GM12878 (cell line): ENCODE measurements around the gene PRDM1. TPM values are rescaled to one million over a fixed set of nuclear protein-coding genes. Genes with fewer than 3 reads are reported as not detected.

Experiments
- ATAC-seq: fragments of 200-7000 bp; cut with Tn5 transposase; 3 replicates; pipeline ENCODE4 v1.9.1; 2020; ENCODE audit warnings: mild to moderate bottlenecking, moderate library complexity
- BruUV-seq: library from RNA; stranded (reverse); fragments of 400-500 nt; replicated peaks from 2 replicates; lab custom pipeline; 2021; lab: Mats Ljungman, UMichigan
- CTCF ChIA-PET: fragments of 300-600 bp; sonication (Branson Sonifier 250); formaldehyde crosslinking; extraction: SDS; loops from one replicate; lab custom pipeline; 2021; ENCODE audit warnings: inconsistent platforms; lab: Yijun Ruan, JAX
- POLR2A ChIA-PET: fragments of 350-600 bp; formaldehyde crosslinking; extraction: SDS; loops from one replicate; lab custom pipeline; 2021; ENCODE audit warnings: inconsistent platforms; lab: Charles Lee
- RAD21 ChIA-PET: fragments of 300-600 bp; sonication (Branson Sonifier 250); formaldehyde crosslinking; loops from one replicate; lab custom pipeline; 2023; ENCODE audit warnings: antibody characterized with exemption; ENCODE audit not compliant: unreplicated experiment; lab: Charles Lee
- SMC1A ChIA-PET: fragments of 300-600 bp; sonication (Branson Sonifier 250); formaldehyde crosslinking; loops from one replicate; lab custom pipeline; 2023; ENCODE audit not compliant: unreplicated experiment, uncharacterized antibody; lab: Charles Lee
- DNase-seq: peaks from one replicate; pipeline ENCODE4 v3.0.0-alpha.2; 2011; ENCODE audit warnings: low read depth, low spot score
- FAIRE-seq: peaks from 3 replicates; lab custom pipeline; 2011; peaks lifted over from hg19 to GRCh38; lab: Jason Lieb, UNC
- H2AFZ ChIP-seq: 2 replicates; pipeline ENCODE4 v1.6.0; 2011; ENCODE audit warnings: low read depth, low read length, control low read depth; ENCODE audit not compliant: control insufficient read depth
- H3K27ac ChIP-seq: 2 replicates; pipeline ENCODE4 v1.5.1; 2011; ENCODE audit warnings: control low read depth; ENCODE audit not compliant: control insufficient read depth, insufficient read depth
- H3K27me3 ChIP-seq, 2 experiments: replicated peaks in 1 of 2; 2 replicates each; pipeline versions ENCODE4 v1.6.0 to v1.6.1; 2011; ENCODE audit warnings: low read length in 1 of 2; ENCODE audit not compliant: control insufficient read depth in 2 of 2, insufficient read depth in 2 of 2
- H3K36me3 ChIP-seq, 2 experiments: 2 replicates each; pipeline ENCODE4 v1.5.1; 2011; ENCODE audit warnings: low read length in 1 of 2; ENCODE audit not compliant: control insufficient read depth in 2 of 2, insufficient read depth in 2 of 2
- H3K4me1 ChIP-seq: 2 replicates; pipeline ENCODE4 v1.6.1; 2011; ENCODE audit warnings: mild to moderate bottlenecking, low read length, moderate library complexity, mixed read lengths; ENCODE audit not compliant: control insufficient read depth, insufficient read depth
- H3K4me2 ChIP-seq: 2 replicates; pipeline ENCODE4 v1.6.0; 2011; ENCODE audit warnings: control low read depth; ENCODE audit not compliant: control insufficient read depth, insufficient read depth
- H3K4me3 ChIP-seq: fragments of 200-600 bp; sonication (generic); 2 replicates; pipeline ENCODE4 v1.5.1; 2016
- H3K79me2 ChIP-seq: 2 replicates; pipeline ENCODE4 v1.6.0; 2011; ENCODE audit warnings: low read length; ENCODE audit not compliant: control insufficient read depth, insufficient read depth
- H3K9ac ChIP-seq: 2 replicates; pipeline ENCODE4 v1.8.0; 2011; ENCODE audit warnings: low read length, control low read depth, mixed read lengths; ENCODE audit not compliant: control insufficient read depth, insufficient read depth
- H3K9me3 ChIP-seq: replicated peaks from 3 replicates; pipeline ENCODE4 v1.5.1; 2011; ENCODE audit warnings: mild to moderate bottlenecking, low read length; ENCODE audit not compliant: control insufficient read depth, insufficient read depth
- H4K20me1 ChIP-seq: 2 replicates; pipeline ENCODE4 v1.6.0; 2011; ENCODE audit not compliant: control insufficient read depth, insufficient read depth
- ASH2L ChIP-seq: fragments of 300-600, 200-600 bp; sonication (generic); IDR thresholded peaks from 2 replicates; pipeline ENCODE4 v1.6.1; 2017; ENCODE audit warnings: low read depth, mild to moderate bottlenecking, borderline replicate concordance
- BMI1 ChIP-seq: fragments of 450-650 bp; IDR thresholded peaks from 2 replicates; pipeline ENCODE4 v1.6.1; 2016; ENCODE audit warnings: mild to moderate bottlenecking, moderate library complexity, borderline replicate concordance
- DPF2 ChIP-seq: fragments of 450-650 bp; IDR thresholded peaks from 2 replicates; pipeline ENCODE4 v1.6.1; 2017; ENCODE audit warnings: mild to moderate bottlenecking
- MTA2 ChIP-seq: fragments of 450-650 bp; IDR thresholded peaks from 2 replicates; pipeline ENCODE4 v1.6.1; 2016; ENCODE audit warnings: low read depth, mild to moderate bottlenecking, moderate library complexity
- NKRF ChIP-seq: fragments of 450-650 bp; conservative IDR thresholded peaks from 2 replicates; pipeline ENCODE4 v1.6.1; 2017; ENCODE audit warnings: mild to moderate bottlenecking, moderate library complexity
- PAX5 ChIP-seq: IDR thresholded peaks from 2 replicates; pipeline ENCODE4 v1.6.1; 2011; ENCODE audit warnings: low read depth, low read length, borderline replicate concordance
- PAX8 ChIP-seq: fragments of 450-650 bp; IDR thresholded peaks from 2 replicates; pipeline ENCODE4 v1.6.1; 2017; ENCODE audit warnings: mild to moderate bottlenecking, moderate library complexity
- SKIL ChIP-seq: fragments of 450-650 bp; IDR thresholded peaks from 2 replicates; pipeline ENCODE4 v1.6.1; 2017; ENCODE audit warnings: mild to moderate bottlenecking, low read depth, inconsistent platforms; ENCODE audit not compliant: poor library complexity, severe bottlenecking
- SREBF2 ChIP-seq: IDR thresholded peaks from 2 replicates; pipeline ENCODE4 v1.6.1; 2012; ENCODE audit warnings: mild to moderate bottlenecking, low read length
- ZNF207 ChIP-seq: fragments of 450-650 bp; IDR thresholded peaks from 2 replicates; pipeline ENCODE4 v1.6.1; 2014; ENCODE audit warnings: antibody characterized with exemption, mild to moderate bottlenecking, borderline replicate concordance
- WGBS: methylation state at CpG from one replicate; pipeline ENCODE4 v1.1.6; 2016; ENCODE audit warnings: low lambda C conversion rate; ENCODE audit not compliant: insufficient replicate concordance, insufficient coverage; ENCODE audit errors: missing lambda C conversion rate; 5-methylcytosine and 5-hydroxymethylcytosine counted together
- in situ Hi-C: fragments of 300-500 bp; cut with MboI; formaldehyde crosslinking; loops from 9 replicates; pipeline ENCODE4 v1.14.3; 2018; ENCODE audit warnings: mixed read lengths
- intact Hi-C: fragments of 100-400 bp; cut with micrococcal nuclease; formaldehyde crosslinking; loops from one replicate; pipeline ENCODE4 v1.14.2; 2022; ENCODE audit not compliant: unreplicated experiment
- polyA plus RNA-seq, 11 experiments: library from polyadenylated mRNA; depleted of rRNA in 4 of 11; unstranded in 6 of 11; stranded (reverse) in 5 of 11; fragments of >200 nt; fragmentation: Nextera tagmentation in 4 of 11; fragmentation: Illumina TruSeq in 1 of 11; extraction: Ambion mirVana in 4 of 11; extraction: Trizol in 1 of 11; gene quantifications; 1 replicate in 1 of 11; 2 replicates in 10 of 11; pipeline versions ENCODE4 v1.2.1 to v1.2.3, GENCODE V29; 2011 to 2016; ENCODE audit warnings: inconsistent platforms in 2 of 11, missing spikeins in 2 of 11, low read depth in 1 of 11
- total RNA-seq, 4 experiments: library from RNA; depleted of rRNA in 3 of 4; stranded (reverse); fragments of >200 nt in 3 of 4; fragmentation: Illumina TruSeq in 1 of 4; extraction: Trizol in 1 of 4; gene quantifications; 2 replicates each; pipeline versions ENCODE4 v1.2.1 to v1.2.3, GENCODE V29; 2013 to 2021

The PRDM1 gene
- total and polyA plus RNA-seq, 10 of the 15 experiments (the other 5 are each of a cell fraction or from before 2014, with no cell fraction given) = 1.9 to 15.8 (median 4.1) TPM

GRCh38 chr6:106094261-106094963 lies 8.3 kb downstream of the PRDM1 start:
- Histone ChIP-seq H3K27me3 (no peaks in the 10 kb centered on the region), H3K4me2 (peak overlapping the region; percentile 30; the same call in 1 of the 2 replicates), H2AFZ (no peak overlapping the region), H3K36me3 (no peaks in the 10 kb centered on the region), H3K27ac (no peak overlapping the region), H3K79me2 (peaks cover 21% of the 10 kb centered on the region), H3K4me3 (no peak overlapping the region), H3K4me1 (peaks cover 22% of the 10 kb centered on the region), H3K9me3 (no peaks in the 10 kb centered on the region; the same call in 2 of the 3 replicates)
- in situ Hi-C loops (loop anchor here (5.0 to 10.0 kb wide), 5 partner anchors 130 to 660 kb away; no protein-coding TSS in a partner anchor), intact Hi-C loops (loop anchor here (5.0 kb wide), 1 partner anchor 428 kb away; no protein-coding TSS in a partner anchor)
- BruUV-seq = no TSS peak
- WGBS = 53% methylated on average over 7 of the region's 7 CpGs
- CTCF ChIA-PET = interaction anchor here (0.6 to 6.9 kb wide), 6 partner anchors 9 to 663 kb away, joined by 4 to 113 read pairs (median 5); no protein-coding TSS in a partner anchor
- no peak for DNase-seq
- TF ChIP-seq PAX8 (no peak), NKRF (no peak), PAX5 (no peak), SREBF2 (no peak), BMI1 (no peak), SKIL (no peak), MTA2 (no peak), ZNF207 (no peak), ASH2L (no peak), DPF2 (no peak)
- TF ChIP-seq, all 136 proteins: peak for 0
- ChIA-PET RAD21 (interaction anchor here (0.6 to 3.4 kb wide), 10 partner anchors 9 to 612 kb away, joined by 3 to 57 read pairs (median 5); no protein-coding TSS in a partner anchor), SMC1A (interaction anchor here (0.7 to 4.1 kb wide), 19 partner anchors 8 to 662 kb away, joined by 3 to 57 read pairs (median 4); partner anchors contain the start of gene PRDM1), POLR2A (interaction anchor here (0.8 to 1.3 kb wide), 3 partner anchors 47 to 129 kb away, joined by 3 to 4 read pairs (median 3); no protein-coding TSS in a partner anchor)
- FAIRE-seq = no peak
- Histone ChIP-seq H3K9ac (no peak overlapping the region), H4K20me1 (no peaks in the 10 kb centered on the region)
- ATAC-seq = no peak
